ENCODE results near the gene THAP11. TPM values are rescaled to one million over a fixed set of nuclear protein-coding genes. Genes with fewer than 3 reads are reported as not detected.
"Not testable (repeated sequence)": the region's sequence is repeated elsewhere in the genome, so short reads cannot be mapped to it uniquely, and the experiment has no call there.

Gene THAP11
- total RNA-seq, 4 donors from 2014 or later: 24.7 to 44.1 (median 32.7) TPM

DNA sequence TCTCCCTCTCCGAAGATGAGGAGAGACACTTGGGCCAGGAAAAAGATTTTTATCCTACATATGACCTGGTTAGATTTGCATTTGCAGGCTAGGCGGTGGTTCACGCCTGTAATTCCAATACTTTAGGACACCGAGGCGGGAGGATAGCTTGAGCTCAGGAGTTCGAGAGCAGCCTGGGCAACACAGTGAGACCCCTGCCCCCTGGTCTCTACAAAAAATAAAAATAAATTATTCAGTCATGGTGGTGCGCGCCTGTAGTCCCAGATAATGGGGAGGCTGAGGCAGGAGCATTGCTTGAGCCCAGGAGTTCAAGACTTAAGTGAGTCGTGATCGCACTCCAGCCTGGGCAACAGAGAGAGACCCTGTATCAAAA, 7.9 kb upstream of the THAP11 start:
- H3K27ac ChIP-seq: peak overlapping the region; percentile 71 to 86 (median 84)

GRCh38 chr16:67837190-67837589, 4.9 kb upstream of the THAP11 start:
- H3K9me3 ChIP-seq; intact Hi-C loops (cut with DNase I; ENCODE audit: low total_unique reads); in situ Hi-C loops (cut with MboI; ENCODE audit: low pct_ligation_motif_present in 1 of 4, low pct_unique_long_range_greater_than_20kb in 1 of 4, low sequenced_read_pairs in 3 of 4); H3K27me3 ChIP-seq; DNase-seq; H3K36me3 ChIP-seq; H3K27ac ChIP-seq; H3K4me3 ChIP-seq: not testable (repeated sequence)
- WGBS, 2 donors (ENCODE audit: low coverage in 1 of 2): 72 to 77% methylated on average over 6 to 10 of the region's 10 CpGs
- peaks cover 3 to 23% (median 13%) of the 10 kb centered on the region in 4 donors for H3K4me1 ChIP-seq

More for the DNA sequence above, 7.9 kb upstream of the THAP11 start:
- no peak for DNase-seq
- Histone ChIP-seq H3K27me3 (no peaks in the 10 kb centered on the region), H3K9me3 (no peaks in the 10 kb centered on the region), H3K4me3 (peak overlapping the region in 3 of 4 donors; percentile 71 to 97 (median 78)), H3K36me3 (peaks cover 0 to 10% (median 0%) of the 10 kb centered on the region in 4 donors), H3K4me1 (peaks cover 0 to 18% (median 9%) of the 10 kb centered on the region in 4 donors)
- intact Hi-C loops (cut with DNase I; ENCODE audit: low total_unique reads) (no loop called here), in situ Hi-C loops (cut with MboI; ENCODE audit: low pct_ligation_motif_present in 1 of 4, low pct_unique_long_range_greater_than_20kb in 1 of 4, low sequenced_read_pairs in 3 of 4) (no loop called here)
- TF ChIP-seq POLR2AphosphoS5 (IDR thresholded peaks at IDR 0.05): no peak
- TF ChIP-seq EP300 (IDR thresholded peaks at IDR 0.05; ENCODE audit: low read depth): no peak
- TF ChIP-seq, protein P1, sequence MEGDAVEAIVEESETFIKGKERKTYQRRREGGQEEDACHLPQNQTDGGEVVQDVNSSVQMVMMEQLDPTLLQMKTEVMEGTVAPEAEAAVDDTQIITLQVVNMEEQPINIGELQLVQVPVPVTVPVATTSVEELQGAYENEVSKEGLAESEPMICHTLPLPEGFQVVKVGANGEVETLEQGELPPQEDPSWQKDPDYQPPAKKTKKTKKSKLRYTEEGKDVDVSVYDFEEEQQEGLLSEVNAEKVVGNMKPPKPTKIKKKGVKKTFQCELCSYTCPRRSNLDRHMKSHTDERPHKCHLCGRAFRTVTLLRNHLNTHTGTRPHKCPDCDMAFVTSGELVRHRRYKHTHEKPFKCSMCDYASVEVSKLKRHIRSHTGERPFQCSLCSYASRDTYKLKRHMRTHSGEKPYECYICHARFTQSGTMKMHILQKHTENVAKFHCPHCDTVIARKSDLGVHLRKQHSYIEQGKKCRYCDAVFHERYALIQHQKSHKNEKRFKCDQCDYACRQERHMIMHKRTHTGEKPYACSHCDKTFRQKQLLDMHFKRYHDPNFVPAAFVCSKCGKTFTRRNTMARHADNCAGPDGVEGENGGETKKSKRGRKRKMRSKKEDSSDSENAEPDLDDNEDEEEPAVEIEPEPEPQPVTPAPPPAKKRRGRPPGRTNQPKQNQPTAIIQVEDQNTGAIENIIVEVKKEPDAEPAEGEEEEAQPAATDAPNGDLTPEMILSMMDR (IDR thresholded peaks at IDR 0.05): no peak
- TF ChIP-seq POLR2A (IDR thresholded peaks at IDR 0.05): no peak
- WGBS, 2 donors (ENCODE audit: low coverage in 1 of 2): 61 to 82% methylated on average over 3 to 10 of the region's 10 CpGs

- no peak for DNase-seq
- in situ Hi-C loops (cut with MboI; ENCODE audit: low pct_ligation_motif_present in 1 of 4, low pct_unique_long_range_greater_than_20kb in 1 of 4, low sequenced_read_pairs in 3 of 4): no loop called here
- H3K27me3 ChIP-seq: no peaks in the 10 kb centered on the region
- intact Hi-C loops (cut with DNase I; ENCODE audit: low total_unique reads): no loop called here
- H3K4me3 ChIP-seq: no peak overlapping the region
- 86 to 88% methylated on average over 2 of the region's 2 CpGs for WGBS, 2 donors (ENCODE audit: low coverage in 1 of 2)
- H3K36me3 ChIP-seq: no peaks in the 10 kb centered on the region
- no peak for TF ChIP-seq POLR2AphosphoS5 (IDR thresholded peaks at IDR 0.05)
- no peak for TF ChIP-seq EP300 (IDR thresholded peaks at IDR 0.05; ENCODE audit: low read depth)
- TF ChIP-seq, protein P1 (IDR thresholded peaks at IDR 0.05): no peak
- no peak for TF ChIP-seq POLR2A (IDR thresholded peaks at IDR 0.05)
- H3K27ac ChIP-seq: no peak overlapping the region
- no peaks in the 10 kb centered on the region for H3K9me3 ChIP-seq
- H3K4me1 ChIP-seq: peaks cover 3 to 17% (median 8%) of the 10 kb centered on the region in 4 donors
Observed at GRCh38 chr16:67837811-67838210, 4.3 kb upstream of the THAP11 start.

- Histone ChIP-seq H3K4me1 (peaks cover 32 to 40% (median 36%) of the 10 kb centered on the region in 4 donors), H3K27ac (peak overlapping the region; percentile 95 to 98 (median 97)), H3K27me3 (no peaks in the 10 kb centered on the region), H3K36me3 (no peaks in the 10 kb centered on the region), H3K4me3 (peak overlapping the region in 3 of 4 donors; percentile 51 to 83 (median 82)), H3K9me3 (no peaks in the 10 kb centered on the region)
- in situ Hi-C loops (cut with MboI; ENCODE audit: low pct_ligation_motif_present in 1 of 4, low pct_unique_long_range_greater_than_20kb in 1 of 4, low sequenced_read_pairs in 3 of 4): no loop called here
- WGBS, 2 donors (ENCODE audit: low coverage in 1 of 2): 42 to 55% methylated on average over 12 to 17 of the region's 17 CpGs
- intact Hi-C loops (cut with DNase I; ENCODE audit: low total_unique reads): no loop called here
- TF ChIP-seq POLR2AphosphoS5 (IDR thresholded peaks at IDR 0.05) (no peak), POLR2A (IDR thresholded peaks at IDR 0.05) (no peak), EP300 (IDR thresholded peaks at IDR 0.05; ENCODE audit: low read depth) (no peak)
- TF ChIP-seq, protein P1 (IDR thresholded peaks at IDR 0.05): no peak
- DNase-seq: no peak
Observed at GRCh38 chr16:67841198-67841815, 813 bp upstream of the THAP11 start.

All from transverse colon (tissue), 4 donors.